ENCODE measurements around the gene HPS1. TPM values are rescaled to one million over a fixed set of nuclear protein-coding genes. Genes with fewer than 3 reads are reported as not detected.
A peak's percentile ranks its signal among the peaks of the same experiment; 100 is the strongest.

The HPS1 gene
- polyA plus RNA-seq, 1 of the 3 experiments (the other 2 are of a cell fraction): 41.4 TPM

- TF ChIP-seq NFIC (IDR thresholded peaks at IDR 0.05; ENCODE audit: borderline replicate concordance) (no peak), SMC3 (IDR thresholded peaks at IDR 0.05; ENCODE audit: low read depth, low read length) (no peak), SIN3A (IDR thresholded peaks at IDR 0.05; ENCODE audit: borderline replicate concordance, low read depth, low read length) (0 out of 2 replicates have a peak, but pooled peaks have one; percentile 51), GATA2 (CRISPR knock-in tag; IDR thresholded peaks at IDR 0.05) (no peak), POLR2AphosphoS5 (IDR thresholded peaks at IDR 0.05; ENCODE audit: low read depth, low read length) (peak; percentile 80), IRF3 (IDR thresholded peaks at IDR 0.05; ENCODE audit: low read depth, low read length) (no peak), RCOR1 (IDR thresholded peaks at IDR 0.05; ENCODE audit: low read length) (peak; percentile 59; the same call in 1 of the 2 replicates), RAD21 (IDR thresholded peaks at IDR 0.05; ENCODE audit: low read length) (no peak), EZH2phosphoT487 (IDR thresholded peaks at IDR 0.05; ENCODE audit: borderline replicate concordance, low read depth) (no peak), RXRA (IDR thresholded peaks at IDR 0.05; ENCODE audit: borderline replicate concordance, low read depth) (no peak), MEF2A (IDR thresholded peaks at IDR 0.05; ENCODE audit: borderline replicate concordance, low read depth) (no peak)
These were observed at the start of gene HPS1 (continued) for GRCh38 chr10:98446661-98447221.

GRCh38 chr10:98492763-98493162, 46.0 kb upstream of the HPS1 start:
- H3K27me3 ChIP-seq (ENCODE audit: insufficient read depth): no peaks in the 10 kb centered on the region
- no peaks in the 10 kb centered on the region for H4K20me1 ChIP-seq (ENCODE audit: insufficient read depth)
- no peak overlapping the region for H3K4me3 ChIP-seq (ENCODE audit: low read depth in 2 of 2, low read length in 1 of 2)
- TF ChIP-seq FOXJ3 (CRISPR knock-in tag; IDR thresholded peaks at IDR 0.05) (no peak), MEF2A (IDR thresholded peaks at IDR 0.05; ENCODE audit: borderline replicate concordance, low read depth) (no peak), TEAD4 (IDR thresholded peaks at IDR 0.05; ENCODE audit: borderline replicate concordance, insufficient read depth) (no peak), TAF1 (IDR thresholded peaks at IDR 0.05; ENCODE audit: borderline replicate concordance, low read depth, low read length) (no peak), MAX (IDR thresholded peaks at IDR 0.05; ENCODE audit: low read depth) (no peak), FOXM1 (IDR thresholded peaks at IDR 0.05; ENCODE audit: low read depth) (no peak), NRF1 (IDR thresholded peaks at IDR 0.05; ENCODE audit: low read depth, low read length) (no peak), RAD21 (IDR thresholded peaks at IDR 0.05; ENCODE audit: low read length) (no peak), SMC3 (IDR thresholded peaks at IDR 0.05; ENCODE audit: low read depth, low read length) (no peak), POLR2AphosphoS5 (IDR thresholded peaks at IDR 0.05; ENCODE audit: low read depth, low read length) (no peak), REST (IDR thresholded peaks at IDR 0.05; ENCODE audit: low read depth, low read length) (no peak), RXRA (IDR thresholded peaks at IDR 0.05; ENCODE audit: borderline replicate concordance, low read depth) (no peak), NFIC (IDR thresholded peaks at IDR 0.05; ENCODE audit: borderline replicate concordance) (no peak), YY1 (IDR thresholded peaks at IDR 0.05; ENCODE audit: low read depth) (no peak), IRF3 (IDR thresholded peaks at IDR 0.05; ENCODE audit: low read depth, low read length) (no peak), ELF1 (IDR thresholded peaks at IDR 0.05) (no peak), ZBTB33 (IDR thresholded peaks at IDR 0.05; ENCODE audit: borderline replicate concordance, low read depth) (no peak)
- no peak for DNase-seq
- no peaks in the 10 kb centered on the region for H3F3A ChIP-seq (replicated peaks; ENCODE audit: insufficient read depth)
- WGBS (ENCODE audit: low lambda C conversion rate): 3% methylated on average over 1 of the region's 1 CpG
- H3K36me3 ChIP-seq (replicated peaks in 1 of 2; ENCODE audit: control insufficient read depth in 1 of 2, insufficient read depth in 2 of 2, low read length in 1 of 2): no peaks in the 10 kb centered on the region
- H3K4me2 ChIP-seq: no peak overlapping the region
- H2AFZ ChIP-seq (ENCODE audit: low read depth): no peak overlapping the region
- H3K9me2 ChIP-seq: no peaks in the 10 kb centered on the region
- POLR2A ChIA-PET: no interaction called here
- no peaks in the 10 kb centered on the region for H3K4me1 ChIP-seq (ENCODE audit: control insufficient read depth in 1 of 2, insufficient read depth in 2 of 2, low read depth in 1 of 2, low read length in 1 of 2)
- H3K79me2 ChIP-seq (ENCODE audit: insufficient read depth): no peaks in the 10 kb centered on the region
- H3K9ac ChIP-seq: no peak overlapping the region
- CTCF ChIA-PET: no interaction called here
- no peaks in the 10 kb centered on the region for H3K9me3 ChIP-seq
- no peak overlapping the region for H3K27ac ChIP-seq (ENCODE audit: low read depth in 2 of 2, low read length in 1 of 2)

All from SK-N-SH (cell line).